ENCODE data around the gene PIM1. TPM values are rescaled to one million over a fixed set of nuclear protein-coding genes. Genes with fewer than 3 reads are reported as not detected.
"Not testable (repeated sequence)": the region's sequence is repeated elsewhere in the genome, so short reads cannot be mapped to it uniquely, and the experiment has no call there.

Gene PIM1
- total RNA-seq: 3.0 and 4.6 TPM in 2 replicates
- polyA plus RNA-seq (2012): 6.6 TPM

DNA sequence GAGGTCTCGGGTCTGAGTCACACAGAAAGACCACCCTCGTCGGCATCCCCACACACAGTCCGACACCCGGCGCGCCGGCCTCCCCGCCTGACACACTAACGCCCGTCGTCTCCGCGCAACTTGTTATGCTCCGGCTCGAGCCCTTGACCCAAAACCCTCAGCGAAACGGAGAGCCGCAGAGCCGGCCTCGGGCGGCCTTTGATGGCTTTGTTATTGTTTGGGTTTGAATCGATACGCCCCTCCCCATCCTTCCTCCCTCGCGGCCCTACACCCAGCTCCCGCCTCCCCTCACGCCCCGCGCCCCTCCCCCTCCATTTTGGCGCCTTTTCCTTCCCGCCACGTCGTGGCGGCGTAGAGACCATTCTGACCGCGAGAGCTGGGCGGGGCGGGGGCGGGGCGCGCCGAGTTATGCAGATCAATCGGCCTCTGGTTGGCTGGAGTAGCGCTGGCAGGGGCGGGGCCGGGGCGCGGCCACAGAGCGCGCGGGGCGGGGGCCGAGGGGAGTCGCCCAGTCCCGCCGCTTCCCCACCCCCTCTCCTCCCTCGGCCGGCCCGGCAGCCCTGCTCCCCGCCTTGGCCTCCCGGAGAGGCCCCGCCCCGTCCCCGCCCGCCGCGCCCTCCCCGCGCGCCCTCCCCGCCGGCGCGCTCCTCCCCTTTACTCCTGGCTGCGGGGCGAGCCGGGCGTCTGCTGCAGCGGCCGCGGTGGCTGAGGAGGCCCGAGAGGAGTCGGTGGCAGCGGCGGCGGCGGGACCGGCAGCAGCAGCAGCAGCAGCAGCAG, at the start of gene PIM1:
TSS of gene PIM1 (plus strand) at position 657 of the 777 bp plus-strand sequence. CDS start 424 bp downstream, outside the sequence.
- DNase-seq (ENCODE audit: low read depth): peak; percentile 97

DNA sequence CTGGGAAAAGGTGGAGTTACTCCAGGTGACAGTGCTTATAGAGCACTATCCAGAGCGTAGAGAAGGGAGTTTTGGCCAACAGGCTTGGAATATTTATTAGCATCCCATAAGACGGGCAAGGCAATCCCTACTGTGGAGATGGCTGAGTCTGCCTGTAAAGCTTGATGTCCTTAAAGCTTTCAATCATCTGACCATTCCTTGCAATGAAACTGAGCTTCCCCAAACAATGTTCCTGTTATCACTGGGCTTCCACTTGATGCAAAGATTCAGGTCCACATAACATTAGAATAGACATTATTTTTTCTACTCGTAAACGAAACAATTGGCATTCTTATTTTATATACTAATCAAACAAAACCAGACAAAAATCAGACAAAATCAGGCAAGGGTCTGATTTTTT, 48.4 kb upstream of the PIM1 start:
- no peak for DNase-seq (ENCODE audit: low read depth)

DNA sequence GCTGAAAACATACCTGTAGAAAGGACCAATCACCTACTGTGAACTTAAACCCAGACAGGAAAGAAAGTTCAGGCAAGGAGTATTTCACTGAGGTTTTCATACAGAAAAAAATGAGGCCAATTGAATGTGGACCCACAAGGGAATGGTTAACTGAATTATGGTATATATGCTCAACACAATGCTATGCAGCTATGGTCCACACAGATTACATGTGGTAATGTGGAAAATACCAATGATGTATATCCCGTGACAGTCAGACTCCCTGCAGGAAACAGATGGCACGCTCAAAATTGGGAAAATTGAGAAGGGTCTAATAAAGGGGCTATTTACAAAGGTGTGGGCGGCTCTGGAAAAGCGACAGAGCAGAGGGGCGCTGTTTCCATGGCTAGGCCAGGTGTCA, 47.1 kb upstream of the PIM1 start:
- no peak for DNase-seq (ENCODE audit: low read depth)

DNA sequence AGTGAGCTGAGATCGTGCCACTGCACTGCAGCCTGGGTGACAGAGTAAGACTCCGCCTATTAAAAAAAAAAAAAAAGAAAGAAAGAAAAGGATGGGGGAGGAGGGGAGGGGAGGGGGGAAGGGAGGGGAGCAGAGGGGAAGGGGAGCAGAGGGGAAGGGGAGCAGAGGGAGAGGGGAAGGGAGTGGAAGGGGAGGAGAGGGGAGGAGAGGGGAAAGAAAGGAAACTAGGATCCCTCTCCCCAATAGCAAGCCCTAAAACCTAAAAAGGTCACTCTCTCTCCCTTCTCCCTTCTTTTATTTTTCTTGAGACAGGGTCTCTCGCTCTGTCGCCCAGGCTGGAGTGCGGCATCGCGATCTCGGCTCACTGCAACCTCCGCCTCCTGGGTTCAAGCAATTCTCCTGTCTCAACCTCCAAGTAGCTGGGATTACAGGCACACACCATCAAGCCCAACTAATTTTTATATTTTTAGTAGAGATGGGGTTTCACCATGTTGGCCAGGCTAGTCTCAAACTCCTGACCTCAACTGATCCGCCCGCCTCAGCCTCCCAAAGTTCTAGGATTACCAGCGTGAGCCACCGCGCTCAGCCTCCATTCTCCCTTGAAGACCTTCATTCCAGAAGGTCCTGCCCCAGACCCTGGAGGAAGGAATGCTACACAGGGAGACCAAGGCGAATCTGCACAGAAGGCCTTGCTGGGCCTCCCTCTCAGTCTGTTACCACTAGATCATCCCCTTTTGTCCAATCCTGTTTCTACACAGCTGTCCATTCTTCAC, 45.8 kb upstream of the PIM1 start:
- DNase-seq (ENCODE audit: low read depth): no peak

DNA sequence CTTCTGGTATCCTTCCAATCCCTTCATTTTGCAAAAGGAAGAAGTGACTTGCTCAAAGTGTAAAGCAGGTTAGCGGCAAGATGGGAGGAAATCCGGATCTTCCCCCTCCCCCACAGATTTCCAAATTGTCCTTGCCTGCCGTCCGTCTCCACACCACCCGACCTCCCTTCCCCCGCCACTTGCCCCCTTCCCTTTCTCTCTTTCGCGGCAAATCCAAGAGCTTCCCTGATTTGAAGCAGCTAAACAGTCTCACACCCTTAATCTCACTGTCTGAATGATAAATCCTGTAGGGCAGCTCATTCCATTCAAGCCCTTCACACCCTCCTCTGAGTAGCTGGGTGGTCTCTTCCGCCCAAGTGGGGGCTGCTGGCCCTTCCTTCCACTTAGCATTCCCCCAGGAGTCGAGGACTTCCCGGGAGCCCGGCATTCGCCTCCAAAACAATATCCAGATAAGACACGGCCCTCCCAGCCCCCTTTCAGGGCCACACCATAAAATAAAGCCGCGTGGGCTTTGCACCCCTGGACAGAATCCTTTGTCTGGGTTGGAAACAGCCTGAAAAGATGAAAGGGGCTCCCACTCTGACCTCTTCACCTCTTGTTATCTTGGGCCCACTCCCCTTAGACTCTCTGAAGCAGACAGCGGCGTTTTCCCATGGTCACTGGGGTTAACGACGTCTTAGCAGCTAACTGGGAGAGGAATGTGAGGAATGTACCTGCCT, 44.0 kb upstream of the PIM1 start:
- no peak for DNase-seq (ENCODE audit: low read depth)

DNA sequence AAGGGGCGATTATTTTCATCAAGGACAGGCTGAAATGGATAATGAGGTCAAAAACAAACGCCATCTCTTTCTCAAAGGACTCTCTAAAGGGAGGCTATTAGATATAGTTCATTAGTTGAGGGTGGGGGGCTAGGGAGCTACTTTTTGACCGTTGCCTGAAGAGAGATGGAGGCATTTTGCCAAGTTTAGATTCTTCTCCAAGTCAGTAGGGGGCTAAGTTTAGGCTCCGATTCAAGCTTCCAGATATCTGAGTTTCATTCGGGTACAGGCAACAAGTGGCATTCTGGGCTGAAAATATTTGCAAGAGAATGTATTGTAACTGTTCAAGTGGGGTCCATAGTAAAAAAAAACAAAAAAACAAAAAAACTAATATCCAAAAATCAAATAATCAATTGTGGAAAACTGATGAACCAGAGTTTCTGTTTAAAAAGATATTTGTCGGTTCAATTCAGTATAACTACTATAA, 43.4 kb upstream of the PIM1 start:
- DNase-seq (ENCODE audit: low read depth): no peak

DNA sequence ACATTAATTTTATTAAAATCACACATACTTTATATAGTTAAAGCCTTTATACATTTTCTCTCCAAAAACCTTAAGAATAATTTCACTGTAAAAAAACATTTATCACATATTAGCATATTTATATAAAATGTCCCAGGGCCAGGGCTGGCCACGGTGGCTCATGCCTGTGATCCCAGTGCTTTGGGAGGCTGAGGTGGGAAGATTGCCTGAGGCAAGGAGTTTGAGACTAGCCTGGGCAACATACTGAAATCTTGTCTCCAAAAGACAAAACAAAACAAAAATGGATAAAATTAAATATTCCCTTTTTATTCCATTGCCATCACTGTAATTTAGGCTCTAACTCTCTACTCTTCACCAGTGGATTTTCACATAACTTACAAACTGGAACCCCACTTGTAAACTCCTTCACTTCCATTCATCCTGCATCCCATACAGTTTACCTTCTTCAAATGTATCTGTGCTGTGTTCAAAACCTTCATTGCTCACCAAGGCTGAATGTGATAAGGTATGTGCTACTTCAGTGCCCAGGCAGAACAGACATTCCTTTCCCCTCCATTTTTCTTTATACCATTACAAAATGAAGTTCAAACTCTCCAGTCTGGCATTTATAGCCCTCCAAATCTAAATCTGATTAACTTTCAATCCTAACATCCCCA, 42.9 kb upstream of the PIM1 start:
- DNase-seq (ENCODE audit: low read depth): no peak

DNA sequence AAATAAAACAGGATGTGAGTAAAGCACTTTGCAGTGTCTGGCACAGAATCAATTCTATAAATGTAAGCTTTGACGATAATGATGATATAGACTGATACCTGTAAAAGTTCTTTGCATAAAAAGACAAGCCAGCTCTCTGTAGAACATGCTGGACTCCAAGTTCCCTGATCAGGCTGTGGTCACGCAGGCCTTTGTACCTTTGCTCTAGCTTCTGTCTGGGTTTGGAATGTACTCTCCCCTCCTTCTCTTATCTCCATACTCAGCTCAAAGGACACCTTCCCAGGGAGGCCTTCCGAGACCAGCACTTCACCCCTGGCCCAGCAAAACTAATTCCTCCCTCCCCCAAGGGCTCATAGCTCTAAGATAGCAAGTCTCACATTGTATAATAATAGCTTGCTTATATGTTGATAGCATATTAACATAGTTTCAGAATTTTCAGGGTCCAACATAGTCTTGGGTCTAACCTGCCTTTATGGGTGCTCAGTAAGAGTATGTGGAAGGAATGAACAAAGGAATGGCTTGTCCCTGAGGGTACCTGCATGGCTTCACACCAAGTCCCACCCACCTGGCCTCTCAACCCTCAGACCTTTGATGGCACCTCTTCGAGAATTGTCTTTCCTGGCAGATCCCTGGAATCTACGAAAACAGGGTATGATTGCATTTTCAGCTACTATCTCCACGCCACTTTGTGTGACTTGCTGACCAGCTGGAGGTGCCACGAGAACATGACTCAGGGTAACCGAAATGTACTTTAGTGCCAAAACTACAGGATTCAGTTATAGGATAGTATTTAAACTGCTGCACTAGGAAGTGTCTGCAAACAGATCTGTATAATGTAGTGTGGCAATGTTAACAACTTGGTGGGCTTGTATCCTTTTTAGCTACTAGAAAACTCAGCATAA, 41.7 kb upstream of the PIM1 start:
- DNase-seq (ENCODE audit: low read depth): peak; percentile 61

DNA sequence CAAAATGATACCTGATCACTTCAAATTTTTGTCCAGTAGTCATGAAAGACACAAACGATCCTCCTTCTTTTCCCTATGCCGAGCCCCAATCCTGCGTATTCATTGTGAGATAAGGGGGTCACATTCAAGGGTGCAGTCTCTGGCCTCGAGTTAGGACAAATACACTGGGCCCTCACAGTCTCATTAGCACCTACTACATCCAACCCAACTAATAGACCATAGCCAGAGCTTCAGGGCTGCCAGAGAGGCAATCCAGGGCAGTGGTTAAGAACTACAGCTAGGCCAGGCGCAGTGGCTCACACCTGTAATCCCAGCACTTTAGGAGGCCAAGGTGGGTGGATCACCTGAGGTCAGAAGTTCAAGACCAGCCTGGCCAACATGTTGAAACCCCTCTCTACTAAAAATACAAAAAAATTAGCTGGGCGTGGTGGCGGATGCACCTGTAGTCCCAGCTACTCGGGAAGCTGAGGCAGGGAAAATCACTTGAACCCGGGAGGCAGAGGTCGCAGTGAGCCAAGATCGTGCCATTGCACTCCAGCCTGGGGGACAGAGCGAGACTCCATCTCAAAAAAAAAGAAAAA, 41.0 kb upstream of the PIM1 start:
- not testable (repeated sequence) for DNase-seq (ENCODE audit: low read depth)

DNA sequence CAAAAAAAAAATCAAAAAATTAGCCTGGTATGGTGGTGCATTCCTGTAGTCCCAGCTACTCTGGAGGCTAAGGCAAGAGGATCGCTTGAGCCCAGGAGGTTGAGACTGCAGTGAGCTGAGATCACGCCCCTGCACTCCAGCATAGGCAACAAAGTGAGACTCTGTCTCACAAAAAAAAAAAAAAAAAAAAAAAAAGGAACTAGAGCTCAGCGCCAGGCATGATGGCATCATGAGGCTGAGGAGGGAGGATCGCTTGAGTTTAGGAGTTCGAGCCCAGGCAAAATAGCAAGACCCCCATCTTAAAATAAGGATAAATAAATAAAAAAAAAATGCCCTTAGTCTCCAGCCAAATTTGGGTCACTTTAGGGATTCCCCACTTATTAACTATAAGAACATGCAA, 40.4 kb upstream of the PIM1 start:
- DNase-seq (ENCODE audit: low read depth): no peak

DNA sequence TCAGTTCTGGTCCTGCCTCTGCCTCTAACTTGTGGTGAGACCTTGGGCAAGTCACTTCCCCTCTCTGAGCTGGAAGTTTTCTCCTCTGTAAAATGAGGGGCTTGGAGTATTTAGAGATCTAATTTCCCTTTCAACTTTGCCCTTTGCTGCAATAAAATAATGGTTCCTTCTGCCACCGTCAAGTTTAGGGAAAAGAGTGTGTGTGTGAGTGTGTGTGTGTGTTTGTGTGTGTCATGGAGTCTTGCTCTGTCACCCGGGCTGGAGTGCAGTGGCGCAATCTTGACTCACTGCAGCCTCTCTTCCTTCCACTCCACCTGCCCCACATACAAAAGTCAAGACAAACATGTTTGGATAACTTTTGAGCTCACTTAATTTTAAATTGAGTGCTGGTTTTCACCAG, 39.2 kb upstream of the PIM1 start:
- DNase-seq (ENCODE audit: low read depth): no peak

DNA sequence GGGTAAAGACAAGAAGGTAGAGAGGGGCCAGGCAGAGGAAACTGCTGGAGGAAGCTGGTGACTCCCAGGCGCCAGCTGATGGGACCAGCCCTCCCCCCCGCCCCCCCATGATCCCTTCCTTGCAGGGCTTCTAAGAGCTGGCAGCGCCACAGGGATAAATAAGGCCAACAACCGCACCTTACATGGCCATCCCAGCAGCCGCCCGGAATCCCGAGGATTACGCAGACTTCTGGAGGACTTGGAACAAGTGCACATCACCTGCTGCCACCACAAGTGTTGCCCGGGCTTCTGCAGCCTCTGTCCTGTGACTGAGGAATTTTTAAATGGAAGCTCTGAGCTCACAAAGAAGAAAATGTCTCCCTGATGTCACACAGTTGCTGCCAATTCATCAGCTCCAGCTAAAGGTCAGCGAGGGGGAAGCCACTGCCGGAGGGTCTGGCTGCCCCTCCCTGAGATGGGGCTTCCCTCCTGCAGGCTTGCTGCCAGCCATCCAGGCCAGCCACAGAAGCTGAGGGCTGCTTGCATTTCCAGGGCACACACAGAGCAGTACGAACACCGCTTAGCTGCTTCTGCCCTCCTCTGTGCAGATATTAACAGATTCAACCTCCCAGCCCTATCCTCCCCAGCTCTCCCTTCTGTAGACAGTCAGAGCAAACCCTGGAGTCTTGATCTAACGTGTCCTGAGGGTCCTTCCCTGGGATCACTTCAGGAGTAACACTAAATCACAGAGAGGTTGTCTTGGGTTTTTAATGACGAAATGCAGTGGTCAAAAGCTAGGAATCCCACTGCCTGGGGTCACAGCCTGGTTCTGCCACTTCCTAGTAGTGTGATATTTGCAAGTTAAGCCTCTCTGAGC, 38.6 kb upstream of the PIM1 start:
- peak; percentile 99 for DNase-seq (ENCODE audit: low read depth)

DNA sequence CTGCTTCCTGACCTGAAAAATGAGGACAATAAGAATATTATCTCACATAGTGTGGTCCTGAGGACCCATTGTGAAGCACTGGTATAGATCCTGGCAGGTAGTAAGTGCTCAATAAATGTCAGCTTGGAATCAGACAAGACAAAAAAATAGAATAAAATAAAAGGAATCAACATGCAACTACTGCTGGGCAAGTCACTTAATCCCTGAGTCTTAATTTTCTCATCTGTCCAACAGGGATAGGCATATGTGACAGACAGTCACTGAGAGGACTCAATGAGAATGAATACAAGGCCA, 38.0 kb upstream of the PIM1 start:
- no peak for DNase-seq (ENCODE audit: low read depth)

DNA sequence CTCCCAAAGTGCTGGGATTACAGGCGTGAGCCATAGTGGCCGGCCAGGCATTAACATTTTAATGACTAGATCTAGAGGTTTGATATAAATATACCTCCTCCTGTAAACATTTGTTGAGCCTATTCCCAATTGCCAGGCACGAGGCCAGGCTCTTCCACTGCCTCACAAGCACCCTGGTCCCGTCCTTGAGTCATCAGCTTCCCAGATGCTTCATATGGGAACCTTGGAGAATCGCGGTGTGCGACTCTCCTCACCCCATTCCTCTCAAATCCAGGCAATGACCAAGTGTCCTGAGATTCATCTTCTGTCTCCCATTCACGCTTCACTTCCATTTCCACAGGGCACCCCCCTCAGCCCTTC, 35.9 kb upstream of the PIM1 start:
- DNase-seq (ENCODE audit: low read depth): peak; percentile 78

DNA sequence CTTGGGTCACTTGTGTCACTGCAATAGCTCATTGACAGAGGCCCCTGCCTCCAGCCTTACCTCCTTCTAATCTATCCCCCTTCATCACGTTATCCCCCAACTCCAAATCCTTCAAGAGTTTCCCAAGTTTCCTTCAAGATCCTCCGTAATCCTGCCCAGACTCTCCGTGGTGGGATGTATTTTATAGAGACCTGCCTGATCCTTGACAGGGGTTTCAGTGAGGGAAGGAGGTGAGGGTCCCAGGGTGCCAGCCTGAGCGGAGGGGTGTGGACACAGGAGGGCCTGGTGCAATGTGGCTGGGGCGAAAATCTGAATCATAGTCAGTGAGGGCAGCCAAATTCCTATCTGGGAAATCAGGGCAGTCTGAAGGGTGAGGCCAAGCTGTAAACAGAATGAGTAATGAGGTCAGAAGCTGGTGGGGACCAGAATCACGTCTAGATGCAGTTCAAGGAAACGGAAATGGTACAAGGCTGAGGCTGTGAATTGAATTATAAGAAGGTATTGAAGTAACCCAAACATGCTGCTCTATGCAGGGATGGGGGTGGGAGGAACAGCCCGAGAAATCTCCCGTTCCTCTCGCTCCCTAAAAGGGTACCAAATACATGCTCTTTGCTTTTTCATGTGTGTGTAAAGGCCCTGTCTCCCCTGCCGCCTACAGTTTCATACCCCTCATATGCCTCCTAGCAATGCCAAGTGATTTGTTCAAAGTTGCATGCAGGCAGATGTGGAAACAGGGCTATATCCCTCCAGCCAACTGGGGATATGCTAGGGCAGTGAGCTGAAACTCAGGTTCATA, 35.4 kb upstream of the PIM1 start:
- DNase-seq (ENCODE audit: low read depth): peak; percentile 94

DNA sequence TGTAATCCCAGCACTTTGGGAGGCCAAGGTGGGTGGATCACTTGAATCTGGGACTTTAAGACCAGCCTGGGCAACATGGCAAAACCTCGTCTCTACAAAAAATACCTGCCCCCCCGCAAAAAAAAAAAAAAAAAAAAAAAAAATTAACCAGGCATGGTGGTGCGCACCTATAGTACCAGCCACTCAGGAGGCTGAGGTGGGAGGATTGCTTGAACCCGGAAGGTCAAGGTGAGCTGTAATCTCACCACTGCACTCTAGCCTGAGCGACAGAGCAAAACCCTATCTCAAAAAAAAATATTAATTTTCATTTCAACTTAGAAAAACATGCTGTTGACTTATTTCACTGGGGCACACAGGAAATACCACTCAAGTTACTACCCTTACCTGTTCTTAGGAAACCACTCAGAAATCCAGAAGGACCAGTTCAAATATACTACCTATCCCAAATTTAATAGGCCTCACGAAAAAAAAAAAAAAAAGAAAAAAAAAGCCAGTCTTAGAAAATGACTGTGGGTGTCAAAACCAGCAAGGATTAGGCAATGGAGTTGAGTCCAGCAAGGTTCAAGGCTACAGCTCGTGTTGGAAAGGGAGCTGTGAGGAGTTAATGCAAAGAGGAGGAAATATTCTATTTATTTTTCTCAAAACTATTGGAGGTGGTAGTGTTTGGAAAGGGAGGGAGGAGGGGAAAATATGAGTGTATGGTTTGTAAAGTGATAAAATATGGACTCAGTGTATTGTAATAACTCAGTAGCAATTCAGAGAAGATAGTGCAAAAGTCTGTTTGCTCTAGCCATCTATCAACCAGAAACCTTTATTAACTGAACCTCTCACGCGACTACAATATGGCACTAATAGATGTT, 33.9 kb upstream of the PIM1 start:
- DNase-seq (ENCODE audit: low read depth): no peak

DNA sequence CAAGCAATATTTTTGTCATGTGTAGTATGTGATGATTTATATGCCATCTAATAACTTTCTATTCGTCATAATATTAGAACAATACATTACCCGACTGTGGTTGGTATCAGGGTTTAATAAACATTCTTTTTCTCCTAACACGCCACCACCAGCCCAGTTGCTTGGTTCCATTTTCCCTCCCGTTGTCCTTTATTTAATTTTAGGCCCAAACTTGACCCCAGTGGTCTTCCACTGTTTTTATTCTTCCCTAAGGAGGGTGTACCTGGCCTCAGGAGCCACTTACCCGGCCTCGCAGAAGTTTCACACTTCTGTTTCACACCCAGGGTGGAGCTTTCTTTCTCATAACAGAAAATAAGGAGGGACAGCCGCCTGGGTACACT, 33.1 kb upstream of the PIM1 start:
- no peak for DNase-seq (ENCODE audit: low read depth)
